Ishikawa (cell line): ENCODE results near the gene SEMA4C.

Experiments used
- CEBPB ChIP-seq: IDR thresholded peaks from 2 replicates; pipeline ENCODE4 v1.6.1; 2012
- RAD21 ChIP-seq: IDR thresholded peaks from 2 replicates; pipeline ENCODE4 v1.6.1; 2012; ENCODE audit warnings: low read depth
- TAF1 ChIP-seq: IDR thresholded peaks from 2 replicates; pipeline ENCODE4 v1.6.1; 2012; ENCODE audit warnings: low read depth, mild to moderate bottlenecking
- TF ChIP-seq, protein P1 (sequence below): IDR thresholded peaks from 2 replicates; pipeline ENCODE4 v1.6.1; 2012; ENCODE audit warnings: low read depth, mild to moderate bottlenecking

DNA sequence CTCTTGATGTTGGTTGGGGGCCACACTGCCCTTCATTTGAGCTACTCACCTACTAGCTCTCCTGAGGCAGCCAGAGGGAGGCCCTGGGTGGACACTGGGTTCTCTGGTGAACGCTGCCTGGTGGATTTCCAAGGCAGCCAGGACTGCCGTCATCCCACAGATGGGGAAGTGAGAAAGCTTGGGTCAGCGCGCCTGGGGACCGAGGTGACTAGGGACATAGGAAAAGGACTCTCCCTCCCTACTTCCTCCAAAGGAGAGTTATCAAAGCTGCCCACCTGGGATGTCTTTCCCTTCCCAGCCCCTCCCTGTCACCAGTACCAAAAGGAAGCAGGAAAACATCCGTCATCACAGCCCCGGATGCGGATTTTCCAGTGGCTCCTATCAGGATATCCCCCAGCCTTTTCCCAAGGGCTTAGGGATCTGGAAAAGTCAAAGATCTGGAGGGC is 3.8 kb upstream of the SEMA4C start:
- TF ChIP-seq TAF1 (no peak), RAD21 (no peak), CEBPB (no peak)
- TF ChIP-seq, protein P1, sequence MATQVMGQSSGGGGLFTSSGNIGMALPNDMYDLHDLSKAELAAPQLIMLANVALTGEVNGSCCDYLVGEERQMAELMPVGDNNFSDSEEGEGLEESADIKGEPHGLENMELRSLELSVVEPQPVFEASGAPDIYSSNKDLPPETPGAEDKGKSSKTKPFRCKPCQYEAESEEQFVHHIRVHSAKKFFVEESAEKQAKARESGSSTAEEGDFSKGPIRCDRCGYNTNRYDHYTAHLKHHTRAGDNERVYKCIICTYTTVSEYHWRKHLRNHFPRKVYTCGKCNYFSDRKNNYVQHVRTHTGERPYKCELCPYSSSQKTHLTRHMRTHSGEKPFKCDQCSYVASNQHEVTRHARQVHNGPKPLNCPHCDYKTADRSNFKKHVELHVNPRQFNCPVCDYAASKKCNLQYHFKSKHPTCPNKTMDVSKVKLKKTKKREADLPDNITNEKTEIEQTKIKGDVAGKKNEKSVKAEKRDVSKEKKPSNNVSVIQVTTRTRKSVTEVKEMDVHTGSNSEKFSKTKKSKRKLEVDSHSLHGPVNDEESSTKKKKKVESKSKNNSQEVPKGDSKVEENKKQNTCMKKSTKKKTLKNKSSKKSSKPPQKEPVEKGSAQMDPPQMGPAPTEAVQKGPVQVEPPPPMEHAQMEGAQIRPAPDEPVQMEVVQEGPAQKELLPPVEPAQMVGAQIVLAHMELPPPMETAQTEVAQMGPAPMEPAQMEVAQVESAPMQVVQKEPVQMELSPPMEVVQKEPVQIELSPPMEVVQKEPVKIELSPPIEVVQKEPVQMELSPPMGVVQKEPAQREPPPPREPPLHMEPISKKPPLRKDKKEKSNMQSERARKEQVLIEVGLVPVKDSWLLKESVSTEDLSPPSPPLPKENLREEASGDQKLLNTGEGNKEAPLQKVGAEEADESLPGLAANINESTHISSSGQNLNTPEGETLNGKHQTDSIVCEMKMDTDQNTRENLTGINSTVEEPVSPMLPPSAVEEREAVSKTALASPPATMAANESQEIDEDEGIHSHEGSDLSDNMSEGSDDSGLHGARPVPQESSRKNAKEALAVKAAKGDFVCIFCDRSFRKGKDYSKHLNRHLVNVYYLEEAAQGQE: no peak
